Hepatocyte (in vitro differentiated cells): Measurements from ENCODE around the gene DIPK1B. TPM values are rescaled to one million over a fixed set of nuclear protein-coding genes. Genes with fewer than 3 reads are reported as not detected.

Source experiments
- DNase-seq: peaks from one replicate; pipeline ENCODE4 v3.0.0-alpha.2; 2016; ENCODE audit warnings: low spot score
- H2AFZ ChIP-seq: fragments of 200-600 bp; sonication (generic); 2 replicates; pipeline ENCODE4 v1.6.0; 2016; ENCODE audit warnings: antibody characterized with exemption, mild to moderate bottlenecking
- H3K27ac ChIP-seq: fragments of 200-600 bp; sonication (generic); 2 replicates; pipeline ENCODE4 v1.5.1; 2016; ENCODE audit warnings: mild to moderate bottlenecking
- H3K27me3 ChIP-seq: fragments of 200-600 bp; sonication (generic); 2 replicates; pipeline ENCODE4 v1.6.1; 2016
- H3K36me3 ChIP-seq: fragments of 200-600 bp; sonication (generic); replicated peaks from 2 replicates; pipeline ENCODE4 v1.5.1; 2016; ENCODE audit warnings: low read depth; ENCODE audit not compliant: insufficient read depth
- H3K4me1 ChIP-seq: fragments of 200-600 bp; sonication (generic); 2 replicates; pipeline ENCODE4 v1.5.1; 2016; ENCODE audit warnings: mild to moderate bottlenecking, moderate library complexity; ENCODE audit not compliant: insufficient read depth
- H3K4me2 ChIP-seq: fragments of 200-600 bp; sonication (generic); 2 replicates; pipeline ENCODE4 v1.6.0; 2016
- H3K4me3 ChIP-seq: fragments of 200-600 bp; sonication (generic); 2 replicates; pipeline ENCODE4 v1.5.1; 2016; ENCODE audit warnings: mild to moderate bottlenecking
- H3K79me2 ChIP-seq: fragments of 200-600 bp; sonication (generic); 2 replicates; pipeline ENCODE4 v1.6.0; 2017; ENCODE audit warnings: mild to moderate bottlenecking
- H3K9me2 ChIP-seq: fragments of 200-600 bp; sonication (generic); replicated peaks from 2 replicates; pipeline ENCODE4 v1.6.0; 2017; ENCODE audit warnings: mild to moderate bottlenecking; ENCODE audit not compliant: insufficient read depth
- H3K9me3 ChIP-seq: fragments of 200-600 bp; sonication (generic); 2 replicates; pipeline ENCODE4 v1.5.1; 2016; ENCODE audit warnings: low read depth, mild to moderate bottlenecking
- H4K20me1 ChIP-seq: fragments of 200-600 bp; sonication (generic); 2 replicates; pipeline ENCODE4 v1.6.0; 2016; ENCODE audit warnings: mild to moderate bottlenecking; ENCODE audit not compliant: insufficient read depth, poor library complexity, severe bottlenecking
- CTCF ChIP-seq: fragments of 200-600 bp; sonication (generic); IDR thresholded peaks from 2 replicates; pipeline ENCODE4 v1.5.1; 2016; ENCODE audit warnings: antibody characterized with exemption, mild to moderate bottlenecking; ENCODE audit not compliant: poor library complexity
- EZH2 ChIP-seq: fragments of 200-600 bp; sonication (generic); IDR thresholded peaks from 2 replicates; pipeline ENCODE4 v1.6.1; 2016; ENCODE audit warnings: antibody characterized with exemption, mild to moderate bottlenecking, borderline replicate concordance
- WGBS: methylation state at CpG from one replicate; pipeline ENCODE4 v1.1.6; 2016; ENCODE audit warnings: low lambda C conversion rate; ENCODE audit errors: missing lambda C conversion rate; 5-methylcytosine and 5-hydroxymethylcytosine counted together
- microRNA counts: library from miRNA; unstranded; fragments of <30 nt; microRNA quantifications from one replicate; lab custom pipeline; 2017
- microRNA-seq: library from miRNA; unstranded; fragments of <30 nt; microRNA quantifications from one replicate; pipeline ENCODE4, GENCODE V29; 2017
- polyA plus RNA-seq: library from polyadenylated mRNA; unstranded; fragments of >200 nt; fragmentation: Nextera tagmentation; extraction: Ambion mirVana; gene quantifications from 2 replicates; pipeline ENCODE4 v1.2.1, GENCODE V29; 2016
- small RNA-seq: library from RNA; depleted of rRNA; stranded (forward); fragments of <200 nt; gene quantifications from one replicate; pipeline ENCODE3, GENCODE V24; 2014
- total RNA-seq: library from RNA; depleted of rRNA; stranded (reverse); fragments of >200 nt; gene quantifications from 2 replicates; pipeline ENCODE4 v1.2.3, GENCODE V29; 2014

Gene DIPK1B
- total and polyA plus RNA-seq, 2 experiments from 2014 or later = 33.3 to 39.4 TPM

- Histone ChIP-seq H3K9me2 (no peaks in the 10 kb centered on the region), H3K4me3 (no peak overlapping the region), H3K36me3 (no peaks in the 10 kb centered on the region), H2AFZ (no peak overlapping the region), H3K27me3 (no peaks in the 10 kb centered on the region), H4K20me1 (no peaks in the 10 kb centered on the region), H3K9me3 (no peaks in the 10 kb centered on the region), H3K27ac (no peak overlapping the region), H3K79me2 (no peaks in the 10 kb centered on the region), H3K4me2 (no peak overlapping the region), H3K4me1 (peaks cover 16% of the 10 kb centered on the region)
- no peak for DNase-seq
- TF ChIP-seq CTCF (no peak), EZH2 (no peak)
- 86% methylated on average over 7 of the region's 7 CpGs for WGBS
These were observed 61.1 kb downstream of the DIPK1B start for GRCh38 chr9:136773386-136774044.

MicroRNAs within 50 kb of the gene (microRNA counts, 767-probe panel; counts per million panel counts)
- microRNA hsa-miR-126-3p (lab: Ali Mortazavi, UCI) = 8,711 counts per million, percentile 64 among the panel's probes with 10 or more counts

Small RNA genes lying within 50 kb of the gene (microRNA-seq; reads per million reads assigned to microRNA genes)
- gene MIR126 = 7,282 reads per million, percentile 92 among the genes with 10 or more reads in this experiment
- not detected for gene MIR6722

Small RNA genes lying within 50 kb of the gene (small RNA-seq; reads per million reads assigned to genes)
- 163 reads per million, percentile 98 among the genes with 10 or more reads in this experiment for gene MIR126
- gene MIR6722 = not detected

Other genes with a start within 250 kb of the DIPK1B start
- gene SEC16A, start 229.5 kb upstream of the DIPK1B start, total RNA-seq = 22.5 and 42.7 TPM in 2 replicates
- 42.0 and 45.4 TPM in 2 replicates for gene SEC16A, start 229.5 kb upstream of the DIPK1B start, polyA plus RNA-seq
- 4.3 and 6.5 TPM in 2 replicates for gene NOTCH1, start 166.5 kb upstream of the DIPK1B start, total RNA-seq
- gene NOTCH1, start 166.5 kb upstream of the DIPK1B start, polyA plus RNA-seq = 5.3 and 8.3 TPM in 2 replicates
- 50.0 and 52.9 TPM in 2 replicates for gene EGFL7, start 49.7 kb upstream of the DIPK1B start, total RNA-seq
- 82.5 and 82.6 TPM in 2 replicates for gene EGFL7, start 49.7 kb upstream of the DIPK1B start, polyA plus RNA-seq
- 125 and 136 TPM in 2 replicates for gene AGPAT2, start 25.1 kb upstream of the DIPK1B start, total RNA-seq
- 242 and 249 TPM in 2 replicates for gene AGPAT2, start 25.1 kb upstream of the DIPK1B start, polyA plus RNA-seq
- not detected in 2 replicates for gene LCN10, start 30.4 kb downstream of the DIPK1B start, total RNA-seq
- not detected in 2 replicates for gene LCN10, start 30.4 kb downstream of the DIPK1B start, polyA plus RNA-seq
- gene LCN6, start 36.0 kb downstream of the DIPK1B start, total RNA-seq = not detected in 2 replicates
- not detected in 2 replicates for gene LCN6, start 36.0 kb downstream of the DIPK1B start, polyA plus RNA-seq
- gene LCN8, start 45.7 kb downstream of the DIPK1B start, total RNA-seq = not detected in 2 replicates
- gene LCN8, start 45.7 kb downstream of the DIPK1B start, polyA plus RNA-seq = not detected in 2 replicates
- gene LCN15, start 51.9 kb downstream of the DIPK1B start, total RNA-seq = 1.5 and 35.9 TPM in 2 replicates
- 0.85 and 1.4 TPM in 2 replicates for gene LCN15, start 51.9 kb downstream of the DIPK1B start, polyA plus RNA-seq
- gene TMEM141, start 78.8 kb downstream of the DIPK1B start, total RNA-seq = 230 and 232 TPM in 2 replicates
- gene TMEM141, start 78.8 kb downstream of the DIPK1B start, polyA plus RNA-seq = 372 and 385 TPM in 2 replicates
- gene CCDC183, start 83.8 kb downstream of the DIPK1B start, total RNA-seq = 10.5 and 17.7 TPM in 2 replicates
- gene CCDC183, start 83.8 kb downstream of the DIPK1B start, polyA plus RNA-seq = 32.1 and 56.4 TPM in 2 replicates
- 67.2 and 72.3 TPM in 2 replicates for gene RABL6, start 95.4 kb downstream of the DIPK1B start, total RNA-seq
- 103 and 110 TPM in 2 replicates for gene RABL6, start 95.4 kb downstream of the DIPK1B start, polyA plus RNA-seq
- 2.0 and 3.0 TPM in 2 replicates for gene AJM1, start 129.9 kb downstream of the DIPK1B start, total RNA-seq
- 7.2 and 7.7 TPM in 2 replicates for gene AJM1, start 129.9 kb downstream of the DIPK1B start, polyA plus RNA-seq
- gene PHPT1, start 136.8 kb downstream of the DIPK1B start, total RNA-seq = 101 and 111 TPM in 2 replicates
- gene PHPT1, start 136.8 kb downstream of the DIPK1B start, polyA plus RNA-seq = 384 and 390 TPM in 2 replicates
- gene MAMDC4, start 139.8 kb downstream of the DIPK1B start, total RNA-seq = 7.9 and 8.5 TPM in 2 replicates
- gene MAMDC4, start 139.8 kb downstream of the DIPK1B start, polyA plus RNA-seq = 12.7 and 16.9 TPM in 2 replicates
- gene EDF1, start 153.7 kb downstream of the DIPK1B start, total RNA-seq = 318 and 372 TPM in 2 replicates
- gene EDF1, start 153.7 kb downstream of the DIPK1B start, polyA plus RNA-seq = 508 and 568 TPM in 2 replicates
- 7.6 TPM in 2 replicates for gene TRAF2, start 173.9 kb downstream of the DIPK1B start, total RNA-seq
- 12.4 and 12.6 TPM in 2 replicates for gene TRAF2, start 173.9 kb downstream of the DIPK1B start, polyA plus RNA-seq
- gene FBXW5, start 232.2 kb downstream of the DIPK1B start, total RNA-seq = 141 and 179 TPM in 2 replicates
- gene FBXW5, start 232.2 kb downstream of the DIPK1B start, polyA plus RNA-seq = 160 and 172 TPM in 2 replicates
- 5.7 and 15.7 TPM in 2 replicates for gene C8G, start 232.7 kb downstream of the DIPK1B start, total RNA-seq
- gene C8G, start 232.7 kb downstream of the DIPK1B start, polyA plus RNA-seq = 15.4 and 15.7 TPM in 2 replicates
- gene LCN12, start 239.7 kb downstream of the DIPK1B start, total RNA-seq = 1.6 and 4.1 TPM in 2 replicates
- gene LCN12, start 239.7 kb downstream of the DIPK1B start, polyA plus RNA-seq = 27.4 and 36.8 TPM in 2 replicates